KMS-11 (cell line): ENCODE data around the gene NLGN3.

ENCODE experiments used
- H2AFZ ChIP-seq: fragments of 200-600 bp; sonication (generic); 2 replicates; pipeline ENCODE4 v1.6.1; 2016; ENCODE audit warnings: antibody characterized with exemption, mixed run types, low read depth
- H3K27ac ChIP-seq: fragments of 200-600 bp; sonication (generic); 2 replicates; pipeline ENCODE4 v1.6.1; 2016; ENCODE audit warnings: mild to moderate bottlenecking, mixed run types
- H3K27me3 ChIP-seq: fragments of 200-600 bp; sonication (generic); 2 replicates; pipeline ENCODE4 v1.6.1; 2017; ENCODE audit warnings: mild to moderate bottlenecking, low read depth, mixed run types, moderate library complexity; ENCODE audit not compliant: insufficient read depth
- H3K36me3 ChIP-seq: fragments of 200-600 bp; sonication (generic); 2 replicates; pipeline ENCODE4 v1.6.1; 2017; ENCODE audit warnings: mild to moderate bottlenecking, mixed run types; ENCODE audit not compliant: insufficient read depth
- H3K4me1 ChIP-seq: fragments of 200-600 bp; sonication (generic); 2 replicates; pipeline ENCODE4 v1.6.1; 2016; ENCODE audit warnings: mild to moderate bottlenecking, low read depth, mixed run types; ENCODE audit not compliant: poor library complexity, severe bottlenecking
- H3K4me2 ChIP-seq: fragments of 200-600 bp; sonication (generic); 2 replicates; pipeline ENCODE4 v1.7.0; 2016; ENCODE audit warnings: mild to moderate bottlenecking, mixed run types
- H3K4me3 ChIP-seq: fragments of 200-600 bp; sonication (generic); IDR thresholded peaks from 2 replicates; pipeline ENCODE4 v1.6.1; 2017; ENCODE audit warnings: low read depth, low read length, mixed read lengths; ENCODE audit not compliant: insufficient read depth
- H3K79me2 ChIP-seq: fragments of 200-600 bp; sonication (generic); 2 replicates; pipeline ENCODE4 v1.6.1; 2016; ENCODE audit warnings: low read depth, mixed run types; ENCODE audit not compliant: insufficient read depth
- H3K9ac ChIP-seq: fragments of 200-600 bp; sonication (generic); 2 replicates; pipeline ENCODE4 v1.6.1; 2016; ENCODE audit warnings: mild to moderate bottlenecking, mixed run types
- H4K20me1 ChIP-seq: fragments of 200-600 bp; sonication (generic); 2 replicates; pipeline ENCODE4 v1.6.1; 2016; ENCODE audit warnings: mild to moderate bottlenecking, mixed run types; ENCODE audit not compliant: insufficient read depth
- CTCF ChIP-seq: fragments of 200-600 bp; sonication (generic); conservative IDR thresholded peaks from 2 replicates; pipeline ENCODE4 v1.6.1; 2017; ENCODE audit warnings: low read depth, mild to moderate bottlenecking, antibody characterized with exemption, low read length, moderate library complexity, mixed read lengths

NLGN3 gene

GRCh38 chrX:71181910-71182799, 37.5 kb downstream of the NLGN3 start:
- no peak overlapping the region for H3K4me3 ChIP-seq
- H3K4me1 ChIP-seq, result peaks cover 9% of the 10 kb centered on the region
- no peaks in the 10 kb centered on the region for H3K79me2 ChIP-seq
- peak overlapping the region; percentile 85 for H3K27ac ChIP-seq
- peak overlapping the region; percentile 73 for H3K9ac ChIP-seq
- H4K20me1 ChIP-seq, result no peaks in the 10 kb centered on the region
- no peaks in the 10 kb centered on the region for H3K36me3 ChIP-seq
- H2AFZ ChIP-seq, result peak overlapping the region; percentile 49
- no peaks in the 10 kb centered on the region for H3K27me3 ChIP-seq
- H3K4me2 ChIP-seq, result peak overlapping the region; percentile 50
- no peak for TF ChIP-seq CTCF

GRCh38 chrX:71182871-71183270, 38.2 kb downstream of the NLGN3 start:
- peaks cover 9% of the 10 kb centered on the region for H3K4me1 ChIP-seq
- peak overlapping the region; percentile 85; the same call in 1 of the 2 replicates for H3K27ac ChIP-seq
- H3K36me3 ChIP-seq, result no peaks in the 10 kb centered on the region
- no peaks in the 10 kb centered on the region for H3K27me3 ChIP-seq
- TF ChIP-seq CTCF, result no peak
- H3K9ac ChIP-seq, result peak overlapping the region; percentile 73; the same call in 1 of the 2 replicates
- H2AFZ ChIP-seq, result peak overlapping the region; percentile 49; the same call in 1 of the 2 replicates
- no peaks in the 10 kb centered on the region for H3K79me2 ChIP-seq
- H3K4me2 ChIP-seq, result peak overlapping the region; percentile 50; the same call in 1 of the 2 replicates
- H4K20me1 ChIP-seq, result no peaks in the 10 kb centered on the region
- no peak overlapping the region for H3K4me3 ChIP-seq

- Histone ChIP-seq H2AFZ (peak overlapping the region; percentile 49; the same call in 1 of the 2 replicates), H4K20me1 (no peaks in the 10 kb centered on the region), H3K4me2 (no peak overlapping the region), H3K9ac (no peak overlapping the region), H3K79me2 (no peaks in the 10 kb centered on the region), H3K4me3 (no peak overlapping the region), H3K4me1 (peaks cover 9% of the 10 kb centered on the region), H3K27ac (no peak overlapping the region), H3K36me3 (no peaks in the 10 kb centered on the region), H3K27me3 (no peaks in the 10 kb centered on the region)
- no peak for TF ChIP-seq CTCF
Observed at GRCh38 chrX:71183341-71183740, 38.7 kb downstream of the NLGN3 start.

GRCh38 chrX:71184092-71184491, 39.5 kb downstream of the NLGN3 start:
- no peaks in the 10 kb centered on the region for H4K20me1 ChIP-seq
- no peaks in the 10 kb centered on the region for H3K36me3 ChIP-seq
- H3K9ac ChIP-seq, result no peak overlapping the region
- peaks cover 9% of the 10 kb centered on the region for H3K4me1 ChIP-seq
- no peak overlapping the region for H3K4me3 ChIP-seq
- H3K4me2 ChIP-seq, result no peak overlapping the region
- H3K79me2 ChIP-seq, result no peaks in the 10 kb centered on the region
- H2AFZ ChIP-seq, result no peak overlapping the region
- H3K27ac ChIP-seq, result no peak overlapping the region
- H3K27me3 ChIP-seq, result no peaks in the 10 kb centered on the region
- TF ChIP-seq CTCF, result no peak
